Activated T-helper 9 cell treated with anti-CD3 and anti-CD28 coated beads, Interleukin-2, amount 50 U/mL, for 16 hours (primary cell): ENCODE data around the gene EXOC6.
A peak's percentile ranks its signal among the peaks of the same experiment; 100 is the strongest.
"Not testable (repeated sequence)": the region's sequence is repeated elsewhere in the genome, so short reads cannot be mapped to it uniquely, and the experiment has no call there.

ENCODE experiments used
- DNase-seq: peaks from one replicate; pipeline ENCODE4 v3.0.0-alpha.2; 2020; ENCODE audit warnings: low read depth

EXOC6 gene

GRCh38 chr10:93080350-93081046 lies 232.2 kb downstream of the EXOC6 start:
- peak; percentile 17 for DNase-seq

- DNase-seq, result no peak
Observed at GRCh38 chr10:93081318-93081717, 233.0 kb downstream of the EXOC6 start.

GRCh38 chr10:93081834-93082233 lies 233.5 kb downstream of the EXOC6 start:
- DNase-seq, result no peak

DNA sequence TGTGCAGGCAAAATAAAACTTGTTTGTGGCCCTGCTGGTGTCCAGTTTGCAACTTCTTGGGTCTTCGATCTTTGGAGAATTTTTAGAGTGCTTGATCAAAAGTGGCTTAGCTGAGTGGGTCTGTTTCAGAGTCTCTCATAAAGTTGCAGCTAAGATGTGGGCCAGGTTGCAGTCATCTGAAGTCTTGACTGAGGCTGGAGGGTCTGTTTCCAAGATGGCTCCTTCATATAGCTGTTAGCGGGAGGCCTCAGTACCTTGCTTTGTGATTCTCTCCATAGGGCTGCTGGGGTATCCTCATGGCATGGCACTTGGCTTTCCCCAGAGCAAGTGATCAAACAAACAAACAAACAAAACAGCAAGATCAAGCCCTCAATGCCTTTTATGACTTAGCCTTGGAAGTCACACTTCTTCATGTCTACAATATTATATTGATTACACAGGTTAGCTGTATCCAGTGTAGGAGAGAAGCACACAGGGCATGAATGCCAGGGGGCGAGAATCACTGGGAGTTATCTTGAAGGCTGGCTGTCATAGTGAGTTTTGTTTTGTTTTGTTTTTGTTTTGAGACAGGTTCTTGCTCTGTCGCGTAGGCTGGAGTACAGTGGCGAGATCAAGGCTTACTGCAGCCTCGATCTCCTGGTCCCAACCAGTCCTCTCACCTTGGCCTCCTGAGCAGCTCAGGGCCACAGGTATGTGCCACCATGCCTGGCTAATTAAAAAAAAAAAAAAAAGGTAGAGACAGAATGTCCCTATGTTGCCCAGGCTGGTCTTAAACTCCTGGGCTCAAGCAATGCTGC lies 235.6 kb downstream of the EXOC6 start:
- DNase-seq, result no peak

- no peak for DNase-seq
Observed at GRCh38 chr10:93085272-93085859, 237.0 kb downstream of the EXOC6 start.

- DNase-seq, result no peak
Observed at GRCh38 chr10:93086289-93086688, 238.0 kb downstream of the EXOC6 start.

DNA sequence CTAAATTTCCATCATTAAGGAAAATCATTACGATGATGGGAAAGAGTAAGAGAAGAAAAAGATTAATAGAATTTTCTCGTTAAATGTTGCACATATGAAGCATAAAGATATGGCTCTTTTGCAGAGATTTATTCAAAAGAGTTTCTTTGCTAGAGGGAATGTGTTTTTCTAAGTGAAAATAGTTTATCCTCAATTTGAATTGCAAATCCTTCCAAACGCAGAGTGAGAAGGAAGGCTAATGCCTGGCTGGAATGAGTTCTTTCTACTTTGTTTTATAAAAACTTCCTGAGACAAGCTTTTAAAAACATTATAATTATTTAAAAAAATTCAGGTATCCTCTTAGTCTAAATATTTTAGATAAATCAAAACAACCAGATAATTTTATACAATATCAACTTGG lies 239.5 kb downstream of the EXOC6 start:
- DNase-seq, result no peak

- DNase-seq, result no peak
Observed at GRCh38 chr10:93088466-93088865, 240.1 kb downstream of the EXOC6 start.

- no peak for DNase-seq
Observed at GRCh38 chr10:93090619-93091018, 242.3 kb downstream of the EXOC6 start.

DNA sequence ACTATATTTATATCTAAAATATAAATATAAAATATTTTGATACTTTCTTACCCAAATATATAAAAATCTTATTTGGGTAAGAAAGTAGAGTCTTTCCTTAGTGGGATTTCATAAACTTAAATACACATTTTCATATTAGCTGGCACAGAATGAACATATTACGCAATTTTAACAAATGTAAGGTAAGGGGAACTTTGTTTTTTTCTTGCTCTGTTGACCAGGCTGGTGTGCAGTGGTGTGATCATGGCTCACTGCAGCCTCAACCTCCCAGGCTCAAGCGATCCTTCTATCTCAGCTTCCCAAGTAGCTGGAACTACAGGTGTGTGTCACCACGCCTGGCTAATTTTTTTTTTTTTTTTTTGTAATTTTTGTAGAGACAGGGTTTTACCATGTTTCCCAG lies 243.6 kb downstream of the EXOC6 start:
- no peak for DNase-seq

- no peak for DNase-seq
Observed at GRCh38 chr10:93095225-93095624, 246.9 kb downstream of the EXOC6 start.

DNA sequence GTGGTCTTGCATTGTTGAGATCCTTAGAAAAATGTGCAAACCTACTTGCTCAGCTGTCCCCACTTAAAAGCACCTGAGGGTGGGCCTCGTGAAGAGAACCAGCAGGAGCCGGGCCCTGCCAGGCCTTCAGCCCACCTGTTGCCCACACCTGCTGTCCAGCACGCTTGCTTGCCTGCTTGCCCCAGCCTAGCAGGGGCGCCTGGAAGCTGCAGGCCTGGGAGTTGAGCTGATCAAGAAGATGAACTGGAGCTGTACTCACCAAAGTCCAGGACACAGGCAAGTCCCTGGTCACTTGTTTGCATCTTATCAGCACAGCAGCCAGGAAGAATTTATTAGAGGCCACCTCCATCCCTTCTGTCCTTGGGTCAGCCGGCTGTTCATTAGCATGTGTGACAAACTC lies 248.6 kb downstream of the EXOC6 start:
- no peak for DNase-seq

DNA sequence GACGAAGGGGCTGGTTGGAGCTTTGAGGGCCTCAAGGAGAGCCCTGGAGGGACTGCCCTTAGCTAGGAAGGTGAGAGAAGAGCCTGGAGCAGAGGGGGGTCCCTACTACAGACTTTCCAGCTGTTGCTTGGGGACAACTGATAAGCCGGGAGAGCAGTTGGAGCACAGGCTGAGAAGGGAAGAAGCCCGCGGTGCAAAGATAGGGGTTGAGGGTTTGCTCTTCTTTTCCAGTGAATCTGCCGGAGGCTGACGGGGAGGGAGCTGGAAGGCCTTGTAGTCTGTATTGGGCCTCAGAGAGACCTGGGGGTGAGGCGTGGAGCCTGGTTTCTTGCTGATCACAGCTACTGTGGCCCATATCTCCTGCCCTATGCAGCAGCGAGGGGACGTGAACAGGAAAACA lies 249.1 kb downstream of the EXOC6 start:
- DNase-seq, result no peak

DNA sequence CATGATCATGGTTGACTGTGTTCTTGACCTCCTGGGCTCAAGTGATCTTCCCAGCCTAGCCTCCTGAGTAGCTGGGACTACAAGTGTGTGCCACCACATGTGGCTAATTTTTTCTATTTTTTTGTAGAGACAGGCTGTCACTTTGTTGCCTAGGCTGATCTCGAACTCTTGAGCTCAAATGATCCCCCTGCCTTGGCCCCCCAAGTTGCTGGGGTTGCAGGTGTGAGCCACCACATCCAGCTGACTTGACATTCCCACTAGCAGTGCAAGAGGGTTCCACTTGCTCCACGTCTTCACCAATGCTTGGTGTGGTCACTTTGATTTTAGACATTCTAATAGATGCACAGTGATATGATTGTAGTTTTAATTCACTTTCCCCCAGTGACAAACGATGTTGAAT lies 250.5 kb downstream of the EXOC6 start:
- no peak for DNase-seq

- no peak for DNase-seq
Observed at GRCh38 chr10:93099670-93100069, 251.3 kb downstream of the EXOC6 start.

GRCh38 chr10:93101148-93101547 lies 252.8 kb downstream of the EXOC6 start:
- DNase-seq, result not testable (repeated sequence)

DNA sequence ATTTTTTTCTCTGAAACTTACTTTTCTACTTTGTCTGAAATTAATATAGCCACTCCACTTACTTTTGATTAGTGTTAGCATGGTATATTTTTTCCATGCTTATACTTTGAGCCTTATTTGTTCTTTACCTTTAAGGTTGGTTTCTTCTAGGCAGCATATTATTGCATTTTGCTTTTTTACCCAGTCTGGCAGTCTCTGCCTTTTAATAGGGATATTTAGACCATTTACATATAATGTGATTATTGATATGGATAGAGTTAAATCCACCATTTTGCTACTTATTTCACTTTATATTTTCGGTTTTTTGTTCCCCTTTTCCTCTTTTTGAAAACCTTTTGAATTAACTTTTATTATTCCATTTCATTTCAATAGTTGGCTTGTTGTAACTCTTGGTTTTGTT lies 255.6 kb downstream of the EXOC6 start:
- no peak for DNase-seq

- DNase-seq, result no peak
Observed at GRCh38 chr10:93106631-93107072, 258.3 kb downstream of the EXOC6 start.
